Measurements from ENCODE around the gene PRKAA1. TPM values are rescaled to one million over a fixed set of nuclear protein-coding genes. Genes with fewer than 3 reads are reported as not detected.
A peak's percentile ranks its signal among the peaks of the same experiment; 100 is the strongest.

PRKAA1 gene
- total RNA-seq, 1 experiment from 2014 or later: 178 TPM

DNA sequence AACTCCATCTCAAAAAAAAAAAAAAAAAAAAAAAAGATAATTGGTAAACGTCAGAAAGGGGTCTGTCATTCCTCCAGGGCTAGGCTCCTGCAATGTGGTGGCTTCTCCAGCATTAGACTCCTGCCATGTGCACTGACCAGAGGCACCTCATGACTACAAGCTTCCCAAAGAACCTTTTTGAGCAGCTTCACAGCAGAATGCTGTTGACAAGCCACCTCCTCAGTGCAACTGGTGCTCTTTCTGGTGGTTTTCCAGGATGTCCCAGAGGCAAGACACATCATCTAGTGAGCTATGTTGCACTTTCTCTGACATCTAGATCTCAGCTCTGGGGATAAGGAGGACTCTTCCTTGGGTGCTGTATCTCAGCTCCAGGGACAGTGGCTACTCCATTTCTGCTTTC is 25.3 kb upstream of the PRKAA1 start:
- Histone ChIP-seq H3K4me3 (no peak overlapping the region), H4K20me1 (ENCODE audit: insufficient read depth) (peaks cover 33% of the 10 kb centered on the region), H3K9me2 (ENCODE audit: insufficient read depth) (no peaks in the 10 kb centered on the region), H3K9me3 (ENCODE audit: insufficient read depth, low read depth) (no peaks in the 10 kb centered on the region), H3K27me3 (ENCODE audit: insufficient read depth, low read depth) (no peaks in the 10 kb centered on the region), H3K36me3 (ENCODE audit: low read depth) (peaks cover 22% of the 10 kb centered on the region), H2AFZ (no peak overlapping the region), H3K4me1 (replicated peaks; ENCODE audit: insufficient read depth) (no peaks in the 10 kb centered on the region), H3K4me2 (no peak overlapping the region), H3K79me2 (ENCODE audit: low read depth) (no peaks in the 10 kb centered on the region), H3F3A (ENCODE audit: insufficient read depth, low read depth) (peaks cover 53% of the 10 kb centered on the region), H3K27ac (0 out of 2 replicates have a peak overlapping the region, but pooled peaks have one; percentile 4)
- TF ChIP-seq, protein P1, sequence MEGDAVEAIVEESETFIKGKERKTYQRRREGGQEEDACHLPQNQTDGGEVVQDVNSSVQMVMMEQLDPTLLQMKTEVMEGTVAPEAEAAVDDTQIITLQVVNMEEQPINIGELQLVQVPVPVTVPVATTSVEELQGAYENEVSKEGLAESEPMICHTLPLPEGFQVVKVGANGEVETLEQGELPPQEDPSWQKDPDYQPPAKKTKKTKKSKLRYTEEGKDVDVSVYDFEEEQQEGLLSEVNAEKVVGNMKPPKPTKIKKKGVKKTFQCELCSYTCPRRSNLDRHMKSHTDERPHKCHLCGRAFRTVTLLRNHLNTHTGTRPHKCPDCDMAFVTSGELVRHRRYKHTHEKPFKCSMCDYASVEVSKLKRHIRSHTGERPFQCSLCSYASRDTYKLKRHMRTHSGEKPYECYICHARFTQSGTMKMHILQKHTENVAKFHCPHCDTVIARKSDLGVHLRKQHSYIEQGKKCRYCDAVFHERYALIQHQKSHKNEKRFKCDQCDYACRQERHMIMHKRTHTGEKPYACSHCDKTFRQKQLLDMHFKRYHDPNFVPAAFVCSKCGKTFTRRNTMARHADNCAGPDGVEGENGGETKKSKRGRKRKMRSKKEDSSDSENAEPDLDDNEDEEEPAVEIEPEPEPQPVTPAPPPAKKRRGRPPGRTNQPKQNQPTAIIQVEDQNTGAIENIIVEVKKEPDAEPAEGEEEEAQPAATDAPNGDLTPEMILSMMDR (conservative IDR thresholded peaks at IDR 0.05): no peak
- TF ChIP-seq EZH2 (IDR thresholded peaks at IDR 0.05; ENCODE audit: low read depth): no peak
- DNase-seq: no peak
- POLR2A ChIA-PET (ENCODE audit: unreplicated experiment): interaction anchor here (0.6 to 1.0 kb wide), 2 partner anchors 9 to 25 kb away, joined by 4 read pairs; partner anchors contain the start of gene PRKAA1
- CTCF ChIA-PET: interaction anchor here (0.7 kb wide), 2 partner anchors 8 to 25 kb away, joined by 4 to 16 read pairs; no protein-coding TSS in a partner anchor
- no TSS peak for BruUV-seq (replicated peaks)
- intact Hi-C loops (cut with micrococcal nuclease; ENCODE audit: unreplicated experiment): no loop called here

DNA sequence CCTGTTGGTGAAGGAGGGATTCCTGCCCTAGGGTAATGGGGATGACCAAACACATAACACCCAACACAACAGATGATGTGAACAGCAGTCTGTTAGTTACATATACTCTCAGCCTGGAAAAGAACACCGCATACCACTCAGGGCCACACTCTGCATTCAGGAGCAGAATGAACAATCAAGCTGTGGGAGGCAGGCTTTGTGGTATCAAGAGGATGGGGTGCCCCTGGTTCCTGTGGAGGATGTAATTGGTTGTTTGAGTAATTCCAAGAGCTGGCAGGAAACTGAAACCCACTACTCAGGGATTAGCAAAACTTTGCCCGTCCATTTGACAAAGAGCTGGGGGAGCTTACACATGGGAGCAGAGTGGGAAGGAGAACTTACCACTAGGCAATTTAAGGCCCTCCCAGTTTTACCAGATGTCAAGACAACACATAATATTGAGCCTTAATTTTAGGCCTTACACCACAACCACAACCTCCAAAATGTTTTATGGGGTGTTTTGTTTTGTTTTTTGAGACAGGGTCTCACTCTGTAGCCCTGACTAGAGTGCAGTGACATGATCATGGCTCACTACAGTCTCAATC is 15.6 kb upstream of the PRKAA1 start:
- ChIA-PET CTCF (no interaction called here), POLR2A (ENCODE audit: unreplicated experiment) (interaction anchor here (0.6 kb wide), 1 partner anchor 1018 kb away, joined by 3 read pairs; no protein-coding TSS in a partner anchor)
- TF ChIP-seq, protein P1 (conservative IDR thresholded peaks at IDR 0.05): no peak
- TF ChIP-seq EZH2 (IDR thresholded peaks at IDR 0.05; ENCODE audit: low read depth): no peak
- Histone ChIP-seq H3K4me1 (replicated peaks; ENCODE audit: insufficient read depth) (no peaks in the 10 kb centered on the region), H3F3A (ENCODE audit: insufficient read depth, low read depth) (no peaks in the 10 kb centered on the region), H3K4me3 (no peak overlapping the region), H3K79me2 (ENCODE audit: low read depth) (no peaks in the 10 kb centered on the region), H3K36me3 (ENCODE audit: low read depth) (no peaks in the 10 kb centered on the region), H4K20me1 (ENCODE audit: insufficient read depth) (no peaks in the 10 kb centered on the region), H3K9me3 (ENCODE audit: insufficient read depth, low read depth) (no peaks in the 10 kb centered on the region), H3K27ac (no peak overlapping the region), H2AFZ (no peak overlapping the region), H3K27me3 (ENCODE audit: insufficient read depth, low read depth) (no peaks in the 10 kb centered on the region), H3K4me2 (no peak overlapping the region), H3K9me2 (ENCODE audit: insufficient read depth) (0 out of 2 replicates have a peak, but pooled peaks cover 7% of the 10 kb centered on the region)
- intact Hi-C loops (cut with micrococcal nuclease; ENCODE audit: unreplicated experiment): no loop called here
- BruUV-seq (replicated peaks): no TSS peak
- no peak for DNase-seq

DNA sequence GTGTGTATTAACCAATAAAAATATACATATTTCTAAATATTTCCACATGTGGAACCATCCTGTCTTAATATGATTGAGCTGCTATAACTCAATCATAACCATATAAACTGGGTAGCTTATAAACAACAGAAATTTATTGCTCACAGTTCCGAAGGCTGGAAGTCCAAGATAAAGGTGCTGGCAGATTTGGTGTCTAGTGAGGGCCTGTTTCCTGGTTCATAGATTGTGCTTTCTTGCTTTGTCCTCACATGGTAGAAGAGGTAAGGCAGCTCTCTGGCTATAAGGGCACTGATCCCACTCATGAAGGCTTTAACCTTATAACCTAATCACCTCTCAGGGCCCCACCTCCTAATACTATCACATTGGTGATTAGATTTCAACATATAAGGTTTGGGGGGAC is 14.0 kb upstream of the PRKAA1 start:
- Histone ChIP-seq H3K9me2 (ENCODE audit: insufficient read depth) (0 out of 2 replicates have a peak, but pooled peaks cover 7% of the 10 kb centered on the region), H3K9me3 (ENCODE audit: insufficient read depth, low read depth) (no peaks in the 10 kb centered on the region), H3F3A (ENCODE audit: insufficient read depth, low read depth) (no peaks in the 10 kb centered on the region), H3K27ac (no peak overlapping the region), H3K4me2 (no peak overlapping the region), H3K79me2 (ENCODE audit: low read depth) (no peaks in the 10 kb centered on the region), H3K36me3 (ENCODE audit: low read depth) (no peaks in the 10 kb centered on the region), H3K4me1 (replicated peaks; ENCODE audit: insufficient read depth) (0 out of 2 replicates have a peak, but pooled peaks cover 8% of the 10 kb centered on the region), H3K27me3 (ENCODE audit: insufficient read depth, low read depth) (no peaks in the 10 kb centered on the region), H2AFZ (no peak overlapping the region), H3K4me3 (no peak overlapping the region), H4K20me1 (ENCODE audit: insufficient read depth) (no peaks in the 10 kb centered on the region)
- POLR2A ChIA-PET (ENCODE audit: unreplicated experiment): no interaction called here
- CTCF ChIA-PET: no interaction called here
- no peak for TF ChIP-seq EZH2 (IDR thresholded peaks at IDR 0.05; ENCODE audit: low read depth)
- TF ChIP-seq, protein P1 (conservative IDR thresholded peaks at IDR 0.05): no peak
- no TSS peak for BruUV-seq (replicated peaks)
- intact Hi-C loops (cut with micrococcal nuclease; ENCODE audit: unreplicated experiment): no loop called here
- DNase-seq: no peak

Data from PC-9 (cell line).